ENCODE data around the gene CACNA1I.

GRCh38 chr22:39611360-39611759, 40.8 kb downstream of the CACNA1I start:
- TF ChIP-seq POLR2AphosphoS5 (IDR thresholded peaks at IDR 0.05) (no peak), CTCF (IDR thresholded peaks at IDR 0.05) (no peak), POLR2A (IDR thresholded peaks at IDR 0.05) (no peak)
